ENCODE results near the gene AZGP1.
A peak's percentile ranks its signal among the peaks of the same experiment; 100 is the strongest.
"Not testable (repeated sequence)": the region's sequence is repeated elsewhere in the genome, so short reads cannot be mapped to it uniquely, and the experiment has no call there.

AZGP1 gene

GRCh38 chr7:99975782-99976521 is at the start of gene AZGP1:
TSS of gene AZGP1 (minus strand) at chr7:99976031. CDS start at chr7:99976020, 11 bp downstream.
- DNase-seq = no peak

GRCh38 chr7:100024020-100024619 is 48.3 kb upstream of the AZGP1 start:
- no peak for DNase-seq

- no peak for DNase-seq
These were observed 47.7 kb upstream of the AZGP1 start for GRCh38 chr7:100023526-100023925.

- DNase-seq = no peak
These were observed 46.8 kb upstream of the AZGP1 start for GRCh38 chr7:100022621-100023020.

- no peak for DNase-seq
These were observed 45.5 kb upstream of the AZGP1 start for GRCh38 chr7:100021297-100021696.

GRCh38 chr7:100019908-100020307 is 44.1 kb upstream of the AZGP1 start:
- DNase-seq = no peak

GRCh38 chr7:100017875-100018274 is 42.0 kb upstream of the AZGP1 start:
- no peak for DNase-seq

GRCh38 chr7:100017300-100017699 is 41.5 kb upstream of the AZGP1 start:
- no peak for DNase-seq

- DNase-seq = no peak
These were observed 40.5 kb upstream of the AZGP1 start for GRCh38 chr7:100016215-100016901.

- DNase-seq = peak; percentile 80
These were observed 39.7 kb upstream of the AZGP1 start, which contains the start of gene ZKSCAN1 for GRCh38 chr7:100015232-100016214. TSS of gene ZKSCAN1 (plus strand) at chr7:100015596. CDS start at chr7:100023507, 7,911 bp downstream.

- DNase-seq = no peak
These were observed 37.5 kb upstream of the AZGP1 start for GRCh38 chr7:100013328-100013676.

GRCh38 chr7:100012385-100013327 is 36.8 kb upstream of the AZGP1 start:
- not testable (repeated sequence) for DNase-seq

GRCh38 chr7:100011516-100011915 is 35.7 kb upstream of the AZGP1 start:
- DNase-seq = no peak

- DNase-seq = no peak
These were observed 35.1 kb upstream of the AZGP1 start for GRCh38 chr7:100010901-100011300.

GRCh38 chr7:100009952-100010351 is 34.1 kb upstream of the AZGP1 start:
- not testable (repeated sequence) for DNase-seq

GRCh38 chr7:100008525-100008924 is 32.7 kb upstream of the AZGP1 start:
- no peak for DNase-seq

- DNase-seq = no peak
These were observed 32.1 kb upstream of the AZGP1 start for GRCh38 chr7:100007887-100008286.

GRCh38 chr7:100003711-100004661 is 28.2 kb upstream of the AZGP1 start:
- no peak for DNase-seq

- DNase-seq = no peak
These were observed 24.4 kb upstream of the AZGP1 start for GRCh38 chr7:100000239-100000638.

- DNase-seq = peak; percentile 57
These were observed 21.8 kb upstream of the AZGP1 start for GRCh38 chr7:99997545-99998137.

Measured in activated CD4-positive, alpha-beta T cell treated with anti-CD3 and anti-CD28 coated beads, Interleukin-2, amount 50 U/mL, for 1 hour (primary cell).